WERI-Rb-1 (cell line): ENCODE results near the gene ZNF784.

ENCODE experiments used
- DNase-seq: peaks from one replicate; pipeline ENCODE4 v3.0.0-alpha.2; 2020
- H3K27ac ChIP-seq: fragments of 250-450 bp; sonication (Bioruptor Pico); 2 replicates; pipeline ENCODE4 v1.5.1; 2020; ENCODE audit warnings: mild to moderate bottlenecking, moderate library complexity
- H3K27me3 ChIP-seq: fragments of 250-450 bp; sonication (Bioruptor Pico); 2 replicates; pipeline ENCODE4 v1.5.1; 2021; ENCODE audit warnings: mild to moderate bottlenecking, low read depth, moderate library complexity; ENCODE audit not compliant: insufficient read depth, severe bottlenecking
- H3K36me3 ChIP-seq: fragments of 250-450 bp; sonication (Bioruptor Pico); 2 replicates; pipeline ENCODE4 v1.5.1; 2020; ENCODE audit warnings: mild to moderate bottlenecking, moderate library complexity
- H3K4me3 ChIP-seq: 2 replicates; pipeline ENCODE4 v1.5.1; 2011; ENCODE audit warnings: low read depth, mild to moderate bottlenecking, control low read depth, low read length
- H3K9me3 ChIP-seq: fragments of 250-450 bp; sonication (Bioruptor Pico); 2 replicates; pipeline ENCODE4 v1.5.1; 2021; ENCODE audit warnings: mild to moderate bottlenecking, moderate library complexity; ENCODE audit not compliant: severe bottlenecking
- TF ChIP-seq, protein P1 (sequence below): IDR thresholded peaks from 2 replicates; pipeline ENCODE4 v1.5.1; 2011; ENCODE audit warnings: low read depth, mild to moderate bottlenecking, control low read depth, inconsistent platforms, low read length

Gene ZNF784

GRCh38 chr19:55590617-55591016 is 33.7 kb downstream of the ZNF784 start:
- H3K27me3 ChIP-seq, result no peaks in the 10 kb centered on the region
- DNase-seq, result no peak
- no peak overlapping the region for H3K27ac ChIP-seq
- TF ChIP-seq, protein P1, sequence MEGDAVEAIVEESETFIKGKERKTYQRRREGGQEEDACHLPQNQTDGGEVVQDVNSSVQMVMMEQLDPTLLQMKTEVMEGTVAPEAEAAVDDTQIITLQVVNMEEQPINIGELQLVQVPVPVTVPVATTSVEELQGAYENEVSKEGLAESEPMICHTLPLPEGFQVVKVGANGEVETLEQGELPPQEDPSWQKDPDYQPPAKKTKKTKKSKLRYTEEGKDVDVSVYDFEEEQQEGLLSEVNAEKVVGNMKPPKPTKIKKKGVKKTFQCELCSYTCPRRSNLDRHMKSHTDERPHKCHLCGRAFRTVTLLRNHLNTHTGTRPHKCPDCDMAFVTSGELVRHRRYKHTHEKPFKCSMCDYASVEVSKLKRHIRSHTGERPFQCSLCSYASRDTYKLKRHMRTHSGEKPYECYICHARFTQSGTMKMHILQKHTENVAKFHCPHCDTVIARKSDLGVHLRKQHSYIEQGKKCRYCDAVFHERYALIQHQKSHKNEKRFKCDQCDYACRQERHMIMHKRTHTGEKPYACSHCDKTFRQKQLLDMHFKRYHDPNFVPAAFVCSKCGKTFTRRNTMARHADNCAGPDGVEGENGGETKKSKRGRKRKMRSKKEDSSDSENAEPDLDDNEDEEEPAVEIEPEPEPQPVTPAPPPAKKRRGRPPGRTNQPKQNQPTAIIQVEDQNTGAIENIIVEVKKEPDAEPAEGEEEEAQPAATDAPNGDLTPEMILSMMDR, result no peak
- no peak overlapping the region for H3K4me3 ChIP-seq
- H3K36me3 ChIP-seq, result peaks cover 26% of the 10 kb centered on the region
- no peaks in the 10 kb centered on the region for H3K9me3 ChIP-seq

- DNase-seq, result no peak
- Histone ChIP-seq H3K27me3 (no peaks in the 10 kb centered on the region), H3K36me3 (peaks cover 20% of the 10 kb centered on the region), H3K4me3 (no peak overlapping the region), H3K9me3 (no peaks in the 10 kb centered on the region), H3K27ac (no peak overlapping the region)
- TF ChIP-seq, protein P1, result no peak
These were observed 34.3 kb downstream of the ZNF784 start for GRCh38 chr19:55590109-55590508.

GRCh38 chr19:55588738-55589137 is 35.6 kb downstream of the ZNF784 start:
- Histone ChIP-seq H3K27ac (no peak overlapping the region), H3K36me3 (peaks cover 14% of the 10 kb centered on the region), H3K27me3 (no peaks in the 10 kb centered on the region), H3K4me3 (no peak overlapping the region), H3K9me3 (no peaks in the 10 kb centered on the region)
- TF ChIP-seq, protein P1, result no peak
- no peak for DNase-seq

DNA sequence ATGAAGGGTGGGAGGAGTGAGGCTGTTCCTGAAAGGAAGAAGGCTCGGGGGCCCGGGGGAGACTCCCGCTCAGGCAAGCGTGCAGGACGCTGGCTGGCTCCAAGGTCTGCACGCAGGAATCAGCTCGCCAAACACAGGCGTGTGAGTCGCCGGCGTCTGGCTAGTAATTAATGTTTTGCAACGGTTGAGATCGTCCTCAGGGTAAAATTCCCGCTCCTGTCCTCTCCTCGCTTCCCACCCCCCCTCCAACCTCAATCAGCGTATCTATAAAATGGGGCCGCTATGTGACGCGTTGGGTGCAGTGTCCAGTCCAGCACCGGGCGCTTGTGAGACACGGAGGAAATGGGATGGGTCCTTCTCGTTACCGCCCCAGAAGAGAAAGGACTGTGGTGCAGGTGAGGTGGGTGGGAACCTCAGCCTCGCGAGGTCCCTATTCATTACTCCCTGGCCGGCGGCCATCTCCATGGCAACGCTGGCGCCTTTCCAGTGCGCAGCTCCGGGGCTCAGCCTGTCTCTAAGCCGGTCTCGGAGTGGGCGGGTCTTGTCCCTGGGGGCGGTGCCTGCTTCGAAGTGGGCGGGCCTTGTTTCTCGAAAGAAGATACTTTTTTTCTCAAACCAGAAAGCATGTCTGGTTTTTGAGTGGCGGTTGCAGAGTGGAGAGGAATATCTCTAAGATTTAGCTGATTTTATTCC is 37.2 kb downstream of the ZNF784 start:
- DNase-seq, result peak; percentile 96
- TF ChIP-seq, protein P1, result no peak

DNA sequence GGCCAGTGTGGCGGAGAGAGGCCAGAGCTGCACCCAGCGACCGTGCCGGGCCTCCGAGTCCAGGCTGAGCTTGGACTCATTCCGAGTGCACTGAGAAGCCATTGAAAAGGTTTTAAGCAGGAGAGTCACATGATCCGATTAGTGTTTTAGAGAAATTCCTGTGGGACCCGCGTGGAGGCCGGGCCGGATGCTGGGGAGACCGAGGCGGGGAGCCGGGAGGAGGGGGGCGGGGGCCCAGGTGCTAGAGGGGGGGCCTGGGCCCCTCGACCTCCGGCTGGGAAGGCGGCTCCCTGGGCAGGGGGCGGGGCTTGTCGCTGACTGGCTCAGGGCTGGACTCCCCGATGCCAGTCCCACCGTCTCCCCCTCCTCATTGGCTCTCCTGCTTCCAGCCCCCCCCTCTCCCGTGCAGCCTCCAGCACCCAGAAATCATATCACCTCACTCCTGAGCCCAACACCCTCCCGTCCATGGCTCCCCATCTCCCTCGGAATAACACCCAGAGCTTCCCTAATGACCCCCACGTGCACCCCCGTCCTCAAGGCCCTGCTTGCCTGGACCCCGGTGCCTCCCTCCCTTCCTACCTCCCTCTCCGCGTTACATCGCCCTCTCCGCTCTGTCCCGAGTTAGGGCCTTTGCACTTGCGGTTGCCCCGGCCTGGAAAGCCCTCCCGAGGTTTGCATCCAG is 38.6 kb downstream of the ZNF784 start:
- DNase-seq, result peak; percentile 97
- Histone ChIP-seq H3K27me3 (no peaks in the 10 kb centered on the region), H3K27ac (peak overlapping the region; percentile 85), H3K4me3 (peak overlapping the region; percentile 63), H3K9me3 (no peaks in the 10 kb centered on the region), H3K36me3 (no peaks in the 10 kb centered on the region; the same call in 1 of the 2 replicates)
- TF ChIP-seq, protein P1, result no peak

More for the DNA sequence above, 37.2 kb downstream of the ZNF784 start:
- Histone ChIP-seq H3K27ac (peak overlapping the region; percentile 85), H3K4me3 (peak overlapping the region; percentile 63), H3K36me3 (peaks cover 3% of the 10 kb centered on the region), H3K27me3 (no peaks in the 10 kb centered on the region), H3K9me3 (no peaks in the 10 kb centered on the region)
